Ovary (tissue), 3 donors: ENCODE data around the gene NLRC4.

Experiments used
- EP300 ChIP-seq: sonication (generic); formaldehyde crosslinking; IDR thresholded peaks from one replicate; pipeline ENCODE4 v1.6.1; 2017; ENCODE audit warnings: antibody characterized with exemption
- POLR2A ChIP-seq: fragments of 450-650 bp; IDR thresholded peaks from one replicate; pipeline ENCODE4 v1.6.1; 2017; ENCODE audit warnings: antibody characterized with exemption, mild to moderate bottlenecking, moderate library complexity
- TF ChIP-seq, protein P1 (sequence below), 3 donors: fragments of 450-650 bp in 2 of 3; fragments of 200-600 bp in 1 of 3; IDR thresholded peaks; one replicate each; pipeline versions ENCODE4 v1.5.1 to v1.8.0; 2016 to 2022; ENCODE audit warnings: antibody characterized with exemption in 3 of 3, mild to moderate bottlenecking in 1 of 3
- donor health status: DM: no; HTN: no; CAD: no.

GRCh38 chr2:32260376-32260775, 4.3 kb downstream of the NLRC4 start:
- TF ChIP-seq, protein P1, sequence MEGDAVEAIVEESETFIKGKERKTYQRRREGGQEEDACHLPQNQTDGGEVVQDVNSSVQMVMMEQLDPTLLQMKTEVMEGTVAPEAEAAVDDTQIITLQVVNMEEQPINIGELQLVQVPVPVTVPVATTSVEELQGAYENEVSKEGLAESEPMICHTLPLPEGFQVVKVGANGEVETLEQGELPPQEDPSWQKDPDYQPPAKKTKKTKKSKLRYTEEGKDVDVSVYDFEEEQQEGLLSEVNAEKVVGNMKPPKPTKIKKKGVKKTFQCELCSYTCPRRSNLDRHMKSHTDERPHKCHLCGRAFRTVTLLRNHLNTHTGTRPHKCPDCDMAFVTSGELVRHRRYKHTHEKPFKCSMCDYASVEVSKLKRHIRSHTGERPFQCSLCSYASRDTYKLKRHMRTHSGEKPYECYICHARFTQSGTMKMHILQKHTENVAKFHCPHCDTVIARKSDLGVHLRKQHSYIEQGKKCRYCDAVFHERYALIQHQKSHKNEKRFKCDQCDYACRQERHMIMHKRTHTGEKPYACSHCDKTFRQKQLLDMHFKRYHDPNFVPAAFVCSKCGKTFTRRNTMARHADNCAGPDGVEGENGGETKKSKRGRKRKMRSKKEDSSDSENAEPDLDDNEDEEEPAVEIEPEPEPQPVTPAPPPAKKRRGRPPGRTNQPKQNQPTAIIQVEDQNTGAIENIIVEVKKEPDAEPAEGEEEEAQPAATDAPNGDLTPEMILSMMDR (IDR thresholded peaks at IDR 0.05) = no peak
- TF ChIP-seq POLR2A = no peak
- TF ChIP-seq EP300 = no peak
